H9 (cell line): Measurements from ENCODE around the gene CMTM8. TPM values are rescaled to one million over a fixed set of nuclear protein-coding genes. Genes with fewer than 3 reads are reported as not detected.

Source experiments
- DNase-seq: peaks from one replicate; pipeline ENCODE4 v3.0.0-alpha.2; 2017
- H2AFZ ChIP-seq: one replicate; pipeline ENCODE4 v1.6.1; 2013; ENCODE audit warnings: mild to moderate bottlenecking, low read length, control low read depth, moderate library complexity
- H2AK5ac ChIP-seq: 2 replicates; pipeline ENCODE4 v1.6.1; 2013; ENCODE audit warnings: low read length, control low read depth, mixed read lengths; ENCODE audit not compliant: insufficient read length
- H2BK120ac ChIP-seq: one replicate; pipeline ENCODE4 v1.6.1; 2013; ENCODE audit warnings: low read depth, mild to moderate bottlenecking, low read length, control low read depth, inconsistent platforms; ENCODE audit not compliant: poor library complexity, severe bottlenecking
- H2BK12ac ChIP-seq: 2 replicates; pipeline ENCODE4 v1.6.1; 2013; ENCODE audit warnings: low read length, control low read depth, mixed read lengths, low read depth; ENCODE audit not compliant: insufficient read length
- H2BK15ac ChIP-seq: 2 replicates; pipeline ENCODE4 v1.6.1; 2013; ENCODE audit warnings: low read depth, low read length, control low read depth
- H2BK20ac ChIP-seq: one replicate; pipeline ENCODE4 v1.6.1; 2013; ENCODE audit warnings: low read depth, mild to moderate bottlenecking, low read length, control low read depth, inconsistent platforms; ENCODE audit not compliant: poor library complexity, severe bottlenecking
- H2BK5ac ChIP-seq: 2 replicates; pipeline ENCODE4 v1.6.1; 2013; ENCODE audit warnings: low read length, control low read depth, mixed read lengths; ENCODE audit not compliant: insufficient read length
- H3K14ac ChIP-seq: 2 replicates; pipeline ENCODE4 v1.6.1; 2013; ENCODE audit warnings: low read length, control low read depth; ENCODE audit not compliant: insufficient read depth
- H3K18ac ChIP-seq: 2 replicates; pipeline ENCODE4 v1.6.1; 2013; ENCODE audit warnings: low read depth, mild to moderate bottlenecking, mixed read lengths, low read length, control low read depth; ENCODE audit not compliant: insufficient read length
- H3K23ac ChIP-seq: 2 replicates; pipeline ENCODE4 v1.6.1; 2013; ENCODE audit warnings: low read length, control low read depth, mixed read lengths, low read depth; ENCODE audit not compliant: insufficient read length
- H3K23me2 ChIP-seq: 2 replicates; pipeline ENCODE4 v1.6.1; 2013; ENCODE audit warnings: low read depth, mild to moderate bottlenecking, mixed read lengths, low read length, control low read depth; ENCODE audit not compliant: insufficient read length, poor library complexity, severe bottlenecking
- H3K27ac ChIP-seq: 2 replicates; pipeline ENCODE4 v1.5.1; 2013; ENCODE audit warnings: low read length, control low read depth, mixed read lengths, low read depth; ENCODE audit not compliant: insufficient read length
- H3K27me3 ChIP-seq: 2 replicates; pipeline ENCODE4 v1.6.1; 2013; ENCODE audit warnings: low read length, control low read depth, inconsistent platforms; ENCODE audit not compliant: insufficient read depth
- H3K4ac ChIP-seq: 2 replicates; pipeline ENCODE4 v1.6.1; 2013; ENCODE audit warnings: low read depth, mild to moderate bottlenecking, control low read depth, inconsistent platforms, low read length, moderate library complexity
- H3K4me1 ChIP-seq: 2 replicates; pipeline ENCODE4 v1.6.1; 2013; ENCODE audit warnings: low read length, control low read depth, inconsistent platforms; ENCODE audit not compliant: insufficient read depth
- H3K4me2 ChIP-seq: 2 replicates; pipeline ENCODE4 v1.6.1; 2013; ENCODE audit warnings: low read length, control low read depth, mixed read lengths; ENCODE audit not compliant: insufficient read length, insufficient read depth
- H3K56ac ChIP-seq: 2 replicates; pipeline ENCODE4 v1.6.1; 2013; ENCODE audit warnings: low read depth, mild to moderate bottlenecking, mixed read lengths, low read length, control low read depth; ENCODE audit not compliant: insufficient read length
- H3K79me1 ChIP-seq: 2 replicates; pipeline ENCODE4 v1.6.1; 2013; ENCODE audit warnings: low read depth, mild to moderate bottlenecking, moderate library complexity, low read length, control low read depth, inconsistent platforms; ENCODE audit not compliant: insufficient read depth, poor library complexity, severe bottlenecking
- H3K79me2 ChIP-seq: 2 replicates; pipeline ENCODE4 v1.6.1; 2013; ENCODE audit warnings: low read length, control low read depth, inconsistent platforms; ENCODE audit not compliant: insufficient read depth
- H3K9ac ChIP-seq: 2 replicates; pipeline ENCODE4 v1.6.1; 2013; ENCODE audit warnings: low read length, control low read depth, mixed read lengths; ENCODE audit not compliant: insufficient read length; ENCODE audit errors: extremely low read depth
- H3K9me3 ChIP-seq: one replicate; pipeline ENCODE4 v1.6.1; 2013; ENCODE audit warnings: low read depth, low read length, inconsistent platforms; ENCODE audit not compliant: control insufficient read depth
- H3T11ph ChIP-seq: one replicate; pipeline ENCODE4 v1.6.1; 2013; ENCODE audit warnings: mild to moderate bottlenecking, low read length, control low read depth, inconsistent platforms
- H4K20me1 ChIP-seq: one replicate; pipeline ENCODE4 v1.6.1; 2013; ENCODE audit not compliant: control insufficient read depth, insufficient read length, insufficient read depth
- H4K5ac ChIP-seq: 2 replicates; pipeline ENCODE4 v1.6.1; 2013; ENCODE audit warnings: low read depth, mild to moderate bottlenecking, mixed read lengths, low read length, control low read depth; ENCODE audit not compliant: insufficient read length
- H4K8ac ChIP-seq: replicated peaks from 2 replicates; pipeline ENCODE4 v1.6.1; 2013; ENCODE audit warnings: low read length, control low read depth, mixed read lengths, low read depth; ENCODE audit not compliant: insufficient read length
- H4K91ac ChIP-seq: 2 replicates; pipeline ENCODE4 v1.6.1; 2013; ENCODE audit warnings: low read depth, mild to moderate bottlenecking, moderate library complexity, mixed read lengths, low read length, control low read depth; ENCODE audit not compliant: insufficient read length
- H3K27ac Mint-ChIP-seq, 3 experiments: 2 replicates in 2 of 3; 3 replicates in 1 of 3; pipeline ENCODE4 v1.8.0; 2020 to 2021; ENCODE audit warnings: mixed read lengths in 3 of 3, mild to moderate bottlenecking in 1 of 3, moderate library complexity in 1 of 3
- H3K27me3 Mint-ChIP-seq: 2 replicates; pipeline ENCODE4 v1.8.0; 2021; ENCODE audit warnings: low read depth, mild to moderate bottlenecking, moderate library complexity, mixed read lengths
- H3K36me3 Mint-ChIP-seq, 3 experiments: 2 replicates in 2 of 3; 3 replicates in 1 of 3; pipeline ENCODE4 v1.8.0; 2020 to 2021; ENCODE audit warnings: low read depth in 3 of 3, mixed read lengths in 3 of 3; ENCODE audit not compliant: insufficient read depth in 1 of 3
- H3K4me1 Mint-ChIP-seq, 2 experiments: 2 replicates each; pipeline ENCODE4 v1.8.0; 2020; ENCODE audit warnings: mixed read lengths in 2 of 2
- H3K4me3 Mint-ChIP-seq, 2 experiments: 2 replicates in 1 of 2; 3 replicates in 1 of 2; pipeline ENCODE4 v1.8.0; 2020 to 2021; ENCODE audit warnings: mild to moderate bottlenecking in 2 of 2, mixed read lengths in 2 of 2, moderate library complexity in 1 of 2
- H3K9me3 Mint-ChIP-seq, 2 experiments: 2 replicates in 1 of 2; 3 replicates in 1 of 2; pipeline ENCODE4 v1.8.0; 2020; ENCODE audit warnings: mild to moderate bottlenecking in 2 of 2, mixed read lengths in 2 of 2, moderate library complexity in 1 of 2
- CTCF ChIP-seq: fragments of 200-600 bp; sonication (generic); conservative IDR thresholded peaks from 3 replicates; pipeline ENCODE4 v1.8.0; 2021; ENCODE audit warnings: antibody characterized with exemption, mild to moderate bottlenecking
- WGBS: extraction: QIAGEN DNeasy Blood & Tissue Kit; methylation state at CpG from one replicate; pipeline ENCODE4 v1.1.7; 2013; ENCODE audit warnings: missing lambda C conversion rate, low lambda C conversion rate, mixed read lengths; ENCODE audit not compliant: insufficient read length; ENCODE audit errors: extremely low coverage; 5-methylcytosine and 5-hydroxymethylcytosine counted together
- total RNA-seq: library from RNA; stranded (reverse); gene quantifications from 2 replicates; pipeline ENCODE4 v1.2.1, GENCODE V29; 2021

CMTM8 gene
- total RNA-seq, 1 experiment from 2014 or later, result 4.0 TPM

GRCh38 chr3:32217339-32217738 lies 21.1 kb upstream of the CMTM8 start:
- Mint-ChIP-seq H3K36me3 (no peaks in the 10 kb centered on the region), H3K4me3 (no peak overlapping the region), H3K9me3 (no peaks in the 10 kb centered on the region; a peak in 2 of 5 replicates), H3K27me3 (0 out of 2 replicates have a peak, but pooled peaks cover 2% of the 10 kb centered on the region), H3K4me1 (no peaks in the 10 kb centered on the region), H3K27ac (no peak overlapping the region)
- WGBS, result no CpG with 5 or more reads among the region's 2 CpGs
- Histone ChIP-seq H3K4me1 (no peaks in the 10 kb centered on the region), H3K14ac (no peak overlapping the region), H3K18ac (no peak overlapping the region), H3K27ac (no peak overlapping the region), H3K23ac (no peak overlapping the region), H4K20me1 (no peaks in the 10 kb centered on the region), H2BK12ac (no peak overlapping the region), H2AK5ac (no peak overlapping the region), H2AFZ (no peak overlapping the region), H3T11ph (no peak overlapping the region), H3K9me3 (no peaks in the 10 kb centered on the region), H3K79me2 (no peaks in the 10 kb centered on the region), H3K4ac (no peak overlapping the region), H3K23me2 (no peaks in the 10 kb centered on the region), H4K8ac (no peak overlapping the region), H2BK120ac (no peak overlapping the region), H3K56ac (no peak overlapping the region), H2BK20ac (no peak overlapping the region), H3K4me2 (no peak overlapping the region), H2BK5ac (no peak overlapping the region), H3K9ac (no peak overlapping the region), H3K27me3 (no peaks in the 10 kb centered on the region), H2BK15ac (no peak overlapping the region), H3K79me1 (no peaks in the 10 kb centered on the region), H4K91ac (no peak overlapping the region), H4K5ac (no peak overlapping the region)
- no peak for DNase-seq
- TF ChIP-seq CTCF, result no peak
